ENCODE measurements around the gene TTC9B.

DNA sequence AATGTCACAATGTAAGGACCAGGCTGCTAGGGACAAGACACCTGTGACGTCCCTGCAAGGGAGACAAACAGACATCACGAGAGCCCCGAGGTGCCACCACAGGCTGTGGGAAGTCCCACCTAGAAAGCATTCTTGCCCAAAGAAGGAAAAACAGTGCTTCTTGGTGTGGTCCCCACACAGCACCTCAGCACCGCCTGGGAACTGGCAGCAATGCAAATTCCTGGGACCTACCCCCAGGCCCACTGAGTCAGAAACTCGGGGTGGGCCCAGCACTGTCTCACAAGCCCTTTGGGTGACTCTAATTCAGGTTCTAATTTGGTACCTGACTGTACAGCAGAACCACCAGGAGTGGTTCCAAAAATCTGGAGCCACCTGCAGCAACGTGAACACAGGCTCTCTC is 22.1 kb upstream of the TTC9B start:
- TF ChIP-seq, protein P1, sequence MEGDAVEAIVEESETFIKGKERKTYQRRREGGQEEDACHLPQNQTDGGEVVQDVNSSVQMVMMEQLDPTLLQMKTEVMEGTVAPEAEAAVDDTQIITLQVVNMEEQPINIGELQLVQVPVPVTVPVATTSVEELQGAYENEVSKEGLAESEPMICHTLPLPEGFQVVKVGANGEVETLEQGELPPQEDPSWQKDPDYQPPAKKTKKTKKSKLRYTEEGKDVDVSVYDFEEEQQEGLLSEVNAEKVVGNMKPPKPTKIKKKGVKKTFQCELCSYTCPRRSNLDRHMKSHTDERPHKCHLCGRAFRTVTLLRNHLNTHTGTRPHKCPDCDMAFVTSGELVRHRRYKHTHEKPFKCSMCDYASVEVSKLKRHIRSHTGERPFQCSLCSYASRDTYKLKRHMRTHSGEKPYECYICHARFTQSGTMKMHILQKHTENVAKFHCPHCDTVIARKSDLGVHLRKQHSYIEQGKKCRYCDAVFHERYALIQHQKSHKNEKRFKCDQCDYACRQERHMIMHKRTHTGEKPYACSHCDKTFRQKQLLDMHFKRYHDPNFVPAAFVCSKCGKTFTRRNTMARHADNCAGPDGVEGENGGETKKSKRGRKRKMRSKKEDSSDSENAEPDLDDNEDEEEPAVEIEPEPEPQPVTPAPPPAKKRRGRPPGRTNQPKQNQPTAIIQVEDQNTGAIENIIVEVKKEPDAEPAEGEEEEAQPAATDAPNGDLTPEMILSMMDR (IDR thresholded peaks at IDR 0.05), result no peak
- no peak for TF ChIP-seq POLR2AphosphoS5 (IDR thresholded peaks at IDR 0.05; ENCODE audit: insufficient read depth in 1 of 2, low read depth in 1 of 2)
- TF ChIP-seq POLR2A (IDR thresholded peaks at IDR 0.05), result no peak
